ENCODE results near the gene ADCY4. TPM values are rescaled to one million over a fixed set of nuclear protein-coding genes. Genes with fewer than 3 reads are reported as not detected.

The ADCY4 gene
- total and polyA plus RNA-seq, 4 donors = 3.5 to 16.0 (median 10.5) TPM

- Histone ChIP-seq H3K27ac (ENCODE audit: low read depth, low read length) (peak overlapping the region; percentile 47), H3K27me3 (ENCODE audit: control insufficient read depth, insufficient read depth, low read length) (peaks cover 18% of the 10 kb centered on the region), H3K4me3 (ENCODE audit: low read depth, low read length) (no peak overlapping the region), H3K36me3 (ENCODE audit: control insufficient read depth, insufficient read depth, low read length) (peaks cover 21% of the 10 kb centered on the region), H3K9me3 (ENCODE audit: control insufficient read depth, insufficient read depth, low read length) (no peaks in the 10 kb centered on the region), H3K4me1 (ENCODE audit: control insufficient read depth, insufficient read depth, low read length) (peaks cover 45% of the 10 kb centered on the region)
- WGBS (ENCODE audit: insufficient coverage) = no CpG with 5 or more reads among the region's 1 CpG
- DNase-seq (ENCODE audit: low read depth in 4 of 6, low spot score in 6 of 6) = no peak
These were observed 22.8 kb downstream of the ADCY4 start for GRCh38 chr14:24311837-24312615.

- Histone ChIP-seq H3K36me3 (ENCODE audit: control insufficient read depth, insufficient read depth, low read length) (peaks cover 32% of the 10 kb centered on the region), H3K4me1 (ENCODE audit: control insufficient read depth, insufficient read depth, low read length) (peaks cover 42% of the 10 kb centered on the region), H3K27ac (ENCODE audit: low read depth, low read length) (peak within 1 kb of the TSS; percentile 47), H3K4me3 (ENCODE audit: low read depth, low read length) (peak within 1 kb of the TSS; percentile 13), H3K27me3 (ENCODE audit: control insufficient read depth, insufficient read depth, low read length) (peaks cover 10% of the 10 kb centered on the region), H3K9me3 (ENCODE audit: control insufficient read depth, insufficient read depth, low read length) (no peaks in the 10 kb centered on the region)
- 15% methylated on average over 99 of the region's 99 CpGs for WGBS (ENCODE audit: insufficient coverage)
- peak in 4 of 6 donors; percentile 44 to 85 (median 68) for DNase-seq (ENCODE audit: low read depth in 4 of 6, low spot score in 6 of 6)
These were observed 23.9 kb downstream of the ADCY4 start, which contains the start of gene LTB4R for GRCh38 chr14:24310646-24311604. Gene LTB4R, plus strand, starts transcription at chr14:24311502. Its CDS starts 4,150 bp downstream, at chr14:24315652.

GRCh38 chr14:24310265-24310645, 24.6 kb downstream of the ADCY4 start:
- peak overlapping the region; percentile 13 for H3K4me3 ChIP-seq (ENCODE audit: low read depth, low read length)

GRCh38 chr14:24309538-24310264, 25.2 kb downstream of the ADCY4 start, which contains the start of gene LTB4R2:
Gene LTB4R2, plus strand, starts transcription at chr14:24310140. Its CDS starts 525 bp downstream, at chr14:24310665.
- Histone ChIP-seq H3K27me3 (ENCODE audit: control insufficient read depth, insufficient read depth, low read length) (no peaks in the 10 kb centered on the region), H3K9me3 (ENCODE audit: control insufficient read depth, insufficient read depth, low read length) (no peaks in the 10 kb centered on the region), H3K36me3 (ENCODE audit: control insufficient read depth, insufficient read depth, low read length) (peaks cover 44% of the 10 kb centered on the region), H3K4me1 (ENCODE audit: control insufficient read depth, insufficient read depth, low read length) (peaks cover 35% of the 10 kb centered on the region), H3K4me3 (ENCODE audit: low read depth, low read length) (peak within 1 kb of the TSS; percentile 13), H3K27ac (ENCODE audit: low read depth, low read length) (no peak within 1 kb of the TSS)
- no peak for DNase-seq (ENCODE audit: low read depth in 4 of 6, low spot score in 6 of 6)
- WGBS (ENCODE audit: insufficient coverage) = 96% methylated on average over 3 of the region's 5 CpGs

More at GRCh38 chr14:24310265-24310645, 24.6 kb downstream of the ADCY4 start:
- H3K27me3 ChIP-seq (ENCODE audit: control insufficient read depth, insufficient read depth, low read length) = peaks cover 3% of the 10 kb centered on the region
- no peak for DNase-seq (ENCODE audit: low read depth in 4 of 6, low spot score in 6 of 6)
- peaks cover 39% of the 10 kb centered on the region for H3K36me3 ChIP-seq (ENCODE audit: control insufficient read depth, insufficient read depth, low read length)
- peaks cover 37% of the 10 kb centered on the region for H3K4me1 ChIP-seq (ENCODE audit: control insufficient read depth, insufficient read depth, low read length)
- WGBS (ENCODE audit: insufficient coverage) = 19% methylated on average over 4 of the region's 5 CpGs
- no peaks in the 10 kb centered on the region for H3K9me3 ChIP-seq (ENCODE audit: control insufficient read depth, insufficient read depth, low read length)
- no peak overlapping the region for H3K27ac ChIP-seq (ENCODE audit: low read depth, low read length)

- Histone ChIP-seq H3K27ac (ENCODE audit: low read depth, low read length) (no peak overlapping the region), H3K36me3 (ENCODE audit: control insufficient read depth, insufficient read depth, low read length) (peaks cover 56% of the 10 kb centered on the region), H3K4me3 (ENCODE audit: low read depth, low read length) (no peak overlapping the region), H3K27me3 (ENCODE audit: control insufficient read depth, insufficient read depth, low read length) (no peaks in the 10 kb centered on the region), H3K9me3 (ENCODE audit: control insufficient read depth, insufficient read depth, low read length) (no peaks in the 10 kb centered on the region), H3K4me1 (ENCODE audit: control insufficient read depth, insufficient read depth, low read length) (peaks cover 34% of the 10 kb centered on the region)
- no peak for DNase-seq (ENCODE audit: low read depth in 4 of 6, low spot score in 6 of 6)
- 95% methylated on average over 6 of the region's 7 CpGs for WGBS (ENCODE audit: insufficient coverage)
These were observed 26.3 kb downstream of the ADCY4 start for GRCh38 chr14:24308342-24309124.

- 59% methylated on average over 6 of the region's 6 CpGs for WGBS (ENCODE audit: insufficient coverage)
- H3K36me3 ChIP-seq (ENCODE audit: control insufficient read depth, insufficient read depth, low read length) = peaks cover 64% of the 10 kb centered on the region
- H3K9me3 ChIP-seq (ENCODE audit: control insufficient read depth, insufficient read depth, low read length) = no peaks in the 10 kb centered on the region
- peak in 3 of 6 donors; percentile 48 to 82 (median 78) for DNase-seq (ENCODE audit: low read depth in 4 of 6, low spot score in 6 of 6)
- H3K27ac ChIP-seq (ENCODE audit: low read depth, low read length) = no peak within 1 kb of the TSS
- no peaks in the 10 kb centered on the region for H3K27me3 ChIP-seq (ENCODE audit: control insufficient read depth, insufficient read depth, low read length)
- H3K4me3 ChIP-seq (ENCODE audit: low read depth, low read length) = no peak within 1 kb of the TSS
- H3K4me1 ChIP-seq (ENCODE audit: control insufficient read depth, insufficient read depth, low read length) = peaks cover 27% of the 10 kb centered on the region
These were observed 27.1 kb downstream of the ADCY4 start, which contains the start of gene CIDEB for GRCh38 chr14:24307575-24308341. Gene CIDEB, minus strand, starts transcription at chr14:24307977. Its CDS starts 119 bp downstream, at chr14:24307858.

- DNase-seq (ENCODE audit: low read depth in 4 of 6, low spot score in 6 of 6) = no peak
- no peaks in the 10 kb centered on the region for H3K9me3 ChIP-seq (ENCODE audit: control insufficient read depth, insufficient read depth, low read length)
- peaks cover 69% of the 10 kb centered on the region for H3K36me3 ChIP-seq (ENCODE audit: control insufficient read depth, insufficient read depth, low read length)
- H3K4me1 ChIP-seq (ENCODE audit: control insufficient read depth, insufficient read depth, low read length) = peaks cover 25% of the 10 kb centered on the region
- no peak overlapping the region for H3K27ac ChIP-seq (ENCODE audit: low read depth, low read length)
- H3K27me3 ChIP-seq (ENCODE audit: control insufficient read depth, insufficient read depth, low read length) = no peaks in the 10 kb centered on the region
- 80% methylated on average over 10 of the region's 11 CpGs for WGBS (ENCODE audit: insufficient coverage)
- H3K4me3 ChIP-seq (ENCODE audit: low read depth, low read length) = no peak overlapping the region
These were observed 27.7 kb downstream of the ADCY4 start for GRCh38 chr14:24307156-24307574.

- no peaks in the 10 kb centered on the region for H3K27me3 ChIP-seq (ENCODE audit: control insufficient read depth, insufficient read depth, low read length)
- no peaks in the 10 kb centered on the region for H3K9me3 ChIP-seq (ENCODE audit: control insufficient read depth, insufficient read depth, low read length)
- H3K27ac ChIP-seq (ENCODE audit: low read depth, low read length) = no peak overlapping the region
- H3K4me1 ChIP-seq (ENCODE audit: control insufficient read depth, insufficient read depth, low read length) = peaks cover 16% of the 10 kb centered on the region
- H3K4me3 ChIP-seq (ENCODE audit: low read depth, low read length) = no peak overlapping the region
- 100% methylated on average over 11 of the region's 11 CpGs for WGBS (ENCODE audit: insufficient coverage)
- peaks cover 64% of the 10 kb centered on the region for H3K36me3 ChIP-seq (ENCODE audit: control insufficient read depth, insufficient read depth, low read length)
- no peak for DNase-seq (ENCODE audit: low read depth in 4 of 6, low spot score in 6 of 6)
These were observed 30.9 kb downstream of the ADCY4 start for GRCh38 chr14:24304019-24304387.

All from spinal cord (tissue), 10 donors.